Keratinocyte (primary cell): ENCODE data around the gene SMIM32.

Source experiments
- CTCF ChIP-seq, 3 experiments: IDR thresholded peaks in 1 of 3; conservative IDR thresholded peaks in 1 of 3; optimal IDR thresholded peaks in 1 of 3; 2 replicates in 2 of 3; 3 replicates in 1 of 3; pipeline versions ENCODE3 to v1.5.1; 2011; ENCODE audit warnings: low read length in 3 of 3, mild to moderate bottlenecking in 3 of 3, moderate library complexity in 2 of 3, control low read depth in 1 of 3, inconsistent platforms in 1 of 3; ENCODE audit not compliant: insufficient read depth in 2 of 3; ENCODE audit errors: extremely low read depth in 1 of 3
- EZH2 ChIP-seq: IDR thresholded peaks from one replicate; pipeline ENCODE4 v1.6.1; 2012; ENCODE audit warnings: inconsistent platforms, mild to moderate bottlenecking, low read length, moderate library complexity

GRCh38 chr5:136242136-136242535 lies 49.2 kb upstream of the SMIM32 start:
- TF ChIP-seq CTCF (optimal IDR thresholded peaks at IDR 0.05 in 1 of 3, IDR thresholded peaks at IDR 0.05 in 1 of 3, conservative IDR thresholded peaks at IDR 0.05 in 1 of 3; ENCODE audit: extremely low read depth in 1 of 3, insufficient read depth in 2 of 3, low read length in 3 of 3) (no peak), EZH2 (no peak)
